Left kidney (tissue), 2 donors: ENCODE results near the gene TUT7. TPM values are rescaled to one million over a fixed set of nuclear protein-coding genes. Genes with fewer than 3 reads are reported as not detected.
"Not testable (repeated sequence)": the region's sequence is repeated elsewhere in the genome, so short reads cannot be mapped to it uniquely, and the experiment has no call there.

Experiments used
- DNase-seq: peaks from one replicate; pipeline ENCODE4 v3.0.0-alpha.2; 2013
- polyA plus RNA-seq: library from polyadenylated mRNA; unstranded; fragments of 120-200 nt; gene quantifications from one replicate; pipeline ENCODE4 v1.2.1, GENCODE V29; 2013; ENCODE audit not compliant: insufficient read length

Gene TUT7
- polyA plus RNA-seq, 1 donor = 29.7 TPM

- no peak for DNase-seq
Observed at GRCh38 chr9:86301686-86302085, 52.5 kb downstream of the TUT7 start.

DNA sequence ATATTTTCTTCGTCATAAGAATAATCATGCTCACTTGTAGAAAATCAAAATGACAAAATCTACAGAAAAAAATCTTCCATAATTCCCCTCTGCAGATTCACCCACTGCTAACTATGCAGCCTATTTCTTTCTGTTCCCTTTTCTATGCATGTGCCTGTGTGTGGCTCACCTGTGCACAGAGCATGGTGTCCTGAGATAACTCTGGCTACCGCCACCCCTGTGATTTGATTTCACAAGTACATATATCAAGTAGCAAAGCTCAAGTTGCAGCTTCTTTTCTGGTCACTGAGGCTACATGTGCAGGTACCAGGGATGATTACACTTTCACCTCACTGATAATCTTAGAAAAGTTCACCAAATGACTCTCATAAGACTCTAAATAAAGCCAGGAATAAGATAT lies 53.5 kb downstream of the TUT7 start:
- no peak for DNase-seq

DNA sequence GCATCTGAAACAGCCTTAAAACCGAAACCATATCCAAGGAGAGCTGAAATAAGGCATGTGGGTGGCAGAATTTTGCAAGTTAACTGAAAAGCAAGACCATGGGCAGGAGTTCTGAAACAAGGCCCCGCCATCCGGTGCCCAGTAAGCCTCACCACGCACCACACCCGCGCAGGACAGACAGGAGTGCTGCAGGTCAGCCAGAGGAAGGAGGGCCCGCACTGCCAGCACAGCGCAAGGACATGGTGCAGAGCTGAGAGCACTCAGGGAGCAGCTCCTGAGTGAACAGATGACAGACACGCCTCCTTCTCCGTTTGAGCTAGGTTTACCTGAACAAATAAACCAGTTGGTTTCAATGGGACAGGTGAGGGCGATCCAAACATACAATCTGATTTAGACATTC lies 55.3 kb downstream of the TUT7 start:
- DNase-seq = no peak

GRCh38 chr9:86290341-86290740 lies 63.9 kb downstream of the TUT7 start:
- not testable (repeated sequence) for DNase-seq

DNA sequence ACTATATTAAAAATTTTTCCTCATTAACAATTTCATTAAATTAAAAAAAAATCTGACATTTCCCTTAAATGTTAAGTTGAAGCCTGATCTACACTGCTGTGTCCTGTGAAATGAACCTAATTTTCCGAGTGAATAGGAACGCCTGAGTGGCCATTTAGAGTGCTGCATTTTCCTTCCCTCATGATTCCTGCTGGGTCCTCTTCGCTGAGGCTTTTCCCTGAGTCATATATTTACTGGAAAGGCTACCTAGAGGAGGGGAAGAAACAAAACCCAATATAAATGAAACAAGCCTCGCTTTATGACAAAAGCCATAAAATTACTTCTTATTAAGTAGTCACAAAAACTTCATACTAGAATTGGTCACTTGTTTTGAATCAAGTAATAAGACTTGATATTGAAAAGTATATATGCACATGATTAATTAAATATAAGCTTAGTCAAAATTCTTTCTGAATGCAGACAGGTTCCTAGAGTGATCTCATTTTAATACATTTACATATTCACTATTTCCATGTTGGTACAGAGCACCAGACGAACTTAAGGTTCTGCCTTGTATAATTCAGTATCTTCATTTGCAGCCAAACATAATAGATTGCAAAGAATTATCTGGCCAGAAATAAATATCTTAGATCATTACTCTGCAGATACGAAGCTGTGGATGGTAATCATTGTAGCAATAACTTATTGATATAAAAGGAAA lies 65.6 kb downstream of the TUT7 start:
- no peak for DNase-seq

DNA sequence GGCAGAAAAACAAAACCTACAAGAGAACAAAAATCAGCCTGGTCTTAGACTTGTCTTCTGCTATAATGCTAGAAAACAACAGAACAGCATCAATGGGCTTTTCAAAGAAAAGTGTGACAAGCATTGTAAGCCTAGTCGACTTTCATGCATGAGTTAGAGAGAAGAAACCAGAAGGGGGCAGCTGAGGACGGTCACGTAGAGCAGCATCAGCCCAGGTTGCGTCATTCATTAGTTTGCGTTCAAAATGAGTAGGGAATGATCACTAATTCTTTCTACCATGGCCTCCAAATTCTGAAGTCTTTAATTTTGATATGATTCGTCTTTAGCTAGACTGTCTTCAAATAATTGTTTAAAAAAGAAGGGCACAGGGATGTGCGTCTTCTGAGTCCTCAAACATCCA lies 67.2 kb downstream of the TUT7 start:
- DNase-seq = peak; percentile 30

- no peak for DNase-seq
Observed at GRCh38 chr9:86286278-86286677, 67.9 kb downstream of the TUT7 start.

DNA sequence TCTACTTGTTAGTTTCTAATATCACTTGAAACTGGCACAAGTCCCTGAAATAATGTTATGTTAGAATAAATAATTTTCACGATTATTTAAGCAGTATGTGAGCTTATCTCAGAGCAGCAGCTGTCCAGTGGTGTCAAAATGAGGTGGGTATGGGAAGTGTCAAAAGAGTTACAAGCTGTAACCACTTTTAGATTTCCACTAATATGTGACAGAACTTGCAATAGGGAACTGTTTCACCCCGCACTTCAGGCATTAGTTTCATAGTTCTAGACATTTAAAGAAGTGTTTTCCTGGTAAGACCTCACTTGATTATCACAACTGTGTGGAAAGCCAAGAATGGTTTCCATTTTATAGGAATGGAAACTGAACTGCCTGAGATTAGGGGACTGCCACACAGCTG lies 68.9 kb downstream of the TUT7 start:
- no peak for DNase-seq

DNA sequence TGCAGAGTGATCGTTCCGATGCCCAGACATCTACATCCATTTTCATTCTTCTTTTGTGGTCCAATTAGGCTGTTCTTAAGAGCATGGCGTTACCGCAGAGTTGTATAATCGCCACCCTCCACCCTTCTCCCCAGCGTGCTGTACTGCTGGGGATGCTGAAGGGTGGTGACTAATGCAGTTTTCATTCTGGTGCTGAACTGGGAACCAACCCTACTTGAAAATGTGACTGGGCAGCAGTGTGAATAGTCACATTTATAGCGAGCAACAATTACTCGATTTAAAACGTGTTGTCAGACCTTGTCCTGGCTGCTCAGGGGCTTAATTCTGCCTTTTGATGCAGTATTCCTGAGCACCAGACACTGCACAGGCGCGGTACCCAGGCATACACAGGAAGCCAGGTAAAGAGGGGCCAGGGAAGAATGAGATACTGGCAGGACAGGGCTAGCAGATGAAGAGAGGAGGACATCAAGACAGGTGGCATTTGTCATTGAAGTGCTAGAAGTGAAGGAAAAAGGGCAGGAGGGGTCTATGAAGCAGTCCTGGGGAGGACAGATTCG lies 71.2 kb downstream of the TUT7 start:
- no peak for DNase-seq

GRCh38 chr9:86282077-86282978 lies 71.9 kb downstream of the TUT7 start, which contains the start of gene ISCA1:
TSS of gene ISCA1 (minus strand) at chr9:86282538. CDS start at chr9:86282458, 80 bp downstream.
- peak; percentile 97 for DNase-seq

DNA sequence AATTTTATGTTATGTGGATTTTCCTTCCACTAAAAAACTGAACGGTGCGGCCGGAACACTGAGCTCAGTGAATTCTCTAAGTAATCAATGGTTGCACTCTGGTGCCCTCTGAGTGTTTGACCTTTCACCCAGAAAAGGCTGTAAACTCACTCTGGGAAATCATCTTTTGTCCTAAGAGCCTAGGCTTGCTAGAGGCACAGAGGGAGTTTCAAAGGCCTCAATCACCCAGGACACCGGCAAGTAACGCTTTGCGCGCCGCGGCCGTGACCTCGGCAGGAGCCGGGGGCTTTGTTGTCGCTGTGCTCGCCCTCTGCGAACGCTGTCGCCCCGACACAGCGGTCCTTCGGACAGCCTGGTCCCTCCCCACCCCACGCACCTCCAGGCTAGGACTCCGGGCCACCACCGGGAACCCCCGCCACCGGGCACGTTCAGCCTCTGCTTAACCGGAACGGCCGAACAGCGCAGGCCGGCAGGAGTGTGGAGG lies 72.6 kb downstream of the TUT7 start:
- DNase-seq = peak; percentile 21

- no peak for DNase-seq
Observed at GRCh38 chr9:86280580-86280979, 73.6 kb downstream of the TUT7 start.

GRCh38 chr9:86279839-86280238 lies 74.4 kb downstream of the TUT7 start:
- no peak for DNase-seq

DNA sequence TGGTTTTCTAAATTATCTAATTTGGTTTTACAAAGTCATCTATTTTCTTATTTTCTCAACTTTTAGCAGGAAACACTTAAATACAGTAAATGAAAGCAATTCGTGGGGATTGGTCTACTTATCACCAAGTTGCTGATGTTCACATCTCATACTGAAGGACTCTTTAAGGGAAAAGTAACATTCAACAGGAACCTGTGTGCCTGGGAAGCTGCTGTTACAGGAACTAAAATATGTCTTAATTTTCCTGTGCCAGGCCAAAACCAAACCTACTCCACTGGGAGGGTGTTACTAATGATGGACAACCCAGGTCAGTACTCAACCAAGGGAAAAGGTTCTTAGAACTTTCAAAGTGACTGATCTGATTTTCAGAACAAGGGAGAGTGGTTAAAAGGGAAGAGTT lies 77.1 kb downstream of the TUT7 start:
- DNase-seq = no peak

DNA sequence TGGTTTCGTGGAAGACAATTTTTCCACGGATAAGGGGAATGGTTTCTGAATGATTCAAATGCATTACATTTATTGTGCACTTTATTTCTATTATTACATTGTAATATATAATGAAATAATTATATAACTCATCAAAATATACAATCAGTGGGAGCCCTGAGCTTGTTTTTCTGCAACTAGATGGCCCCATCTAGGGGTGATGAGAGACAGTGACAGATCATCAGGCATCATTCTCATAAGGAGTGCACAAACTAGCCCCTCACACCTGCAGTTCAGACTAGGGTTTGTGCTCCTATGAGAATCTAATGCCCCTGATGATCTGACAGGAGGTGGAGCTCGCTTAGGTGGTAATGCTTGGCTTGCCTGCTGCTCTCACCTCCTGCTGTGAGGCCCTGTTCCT lies 78.2 kb downstream of the TUT7 start:
- DNase-seq = no peak

- DNase-seq = no peak
Observed at GRCh38 chr9:86274821-86275643, 79.2 kb downstream of the TUT7 start.

DNA sequence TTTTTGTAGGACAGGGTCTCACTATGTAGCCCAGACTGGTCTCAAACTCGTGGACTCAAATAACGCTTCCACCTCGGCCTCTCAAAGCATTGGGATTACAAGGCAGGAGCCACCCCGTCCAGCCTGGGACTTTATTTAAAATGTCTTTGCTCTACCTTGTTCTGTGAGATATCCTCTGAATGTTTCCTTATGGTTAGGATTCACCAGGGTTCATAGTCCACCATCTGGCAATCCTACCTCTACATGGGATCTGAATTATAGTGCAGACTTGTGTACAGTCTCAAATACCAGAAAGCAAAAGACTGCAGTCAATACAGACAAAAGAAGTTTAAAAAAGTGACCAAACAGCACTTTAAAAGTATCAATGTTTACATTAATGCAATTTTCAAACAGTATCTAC lies 82.0 kb downstream of the TUT7 start:
- DNase-seq = no peak

- no peak for DNase-seq
Observed at GRCh38 chr9:86263876-86264275, 90.3 kb downstream of the TUT7 start.

- no peak for DNase-seq
Observed at GRCh38 chr9:86262492-86262891, 91.7 kb downstream of the TUT7 start.

GRCh38 chr9:86259557-86259956 lies 94.7 kb downstream of the TUT7 start, which contains the start of gene C9orf153:
TSS of gene C9orf153 (minus strand) at chr9:86259657. CDS start at chr9:86229603, 30,054 bp downstream.
- DNase-seq = no peak

DNA sequence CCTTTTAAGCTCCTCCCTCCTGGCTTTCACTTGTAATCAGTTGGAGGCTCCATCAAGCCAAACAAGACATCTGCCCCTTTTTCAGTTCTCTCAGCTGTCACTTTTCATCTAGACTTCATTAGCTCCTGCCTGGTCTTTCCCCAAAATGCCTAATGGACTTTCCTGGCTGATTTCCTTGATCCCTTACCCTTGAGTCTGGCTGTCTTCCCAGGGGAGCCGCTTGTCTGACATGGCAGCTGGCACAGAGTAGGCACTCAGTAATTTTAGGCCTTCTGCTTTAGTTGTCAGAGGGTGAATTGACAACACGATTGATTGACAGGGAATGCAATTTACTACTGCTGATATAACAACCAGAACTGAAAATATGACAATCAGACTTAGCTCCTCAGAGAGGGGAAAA lies 96.8 kb downstream of the TUT7 start:
- no peak for DNase-seq

GRCh38 chr9:86256653-86257052 lies 97.6 kb downstream of the TUT7 start:
- DNase-seq = no peak
